Fibroblast of pulmonary artery (primary cell): ENCODE data around the gene SLC10A7.

Source experiments
- DNase-seq: peaks from one replicate; pipeline ENCODE4 v3.0.0-alpha.2; 2010; ENCODE audit warnings: low read depth
- H3K4me3 ChIP-seq: replicated peaks from 2 replicates; pipeline ENCODE4 v1.5.1; 2011; ENCODE audit warnings: low read depth, mild to moderate bottlenecking, control low read depth, low read length, moderate library complexity
- TF ChIP-seq, protein P1 (sequence below): IDR thresholded peaks from 2 replicates; pipeline ENCODE4 v1.5.1; 2011; ENCODE audit warnings: mild to moderate bottlenecking, control low read depth, low read length, inconsistent platforms; ENCODE audit errors: missing control alignments

Gene SLC10A7

DNA sequence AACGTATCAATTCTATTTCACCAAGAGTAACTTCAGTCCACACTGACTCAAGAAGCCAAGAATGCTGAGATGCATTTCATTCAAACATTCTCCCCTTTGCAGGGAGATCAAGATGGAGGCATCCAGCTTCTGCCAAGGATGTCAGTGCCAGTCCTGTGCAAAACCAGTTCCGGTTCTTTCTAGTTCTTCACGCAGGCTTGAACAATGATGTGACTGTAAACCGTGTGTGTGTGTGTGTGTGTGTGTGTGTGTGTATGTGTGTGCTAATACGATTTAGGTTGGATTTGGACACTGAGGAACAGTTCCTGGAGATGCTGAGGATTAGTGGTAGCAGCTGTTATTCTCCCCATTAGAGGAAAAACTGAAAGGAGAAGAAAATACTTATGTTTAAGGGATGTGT lies 307.5 kb downstream of the SLC10A7 start, which contains the start of gene REELD1:
Gene REELD1, plus strand, starts transcription at position 301 of the 400 bp plus-strand sequence. CDS start 2,415 bp downstream, outside the sequence.
- DNase-seq: no peak
- H3K4me3 ChIP-seq: no peak within 1 kb of the TSS
- TF ChIP-seq, protein P1, sequence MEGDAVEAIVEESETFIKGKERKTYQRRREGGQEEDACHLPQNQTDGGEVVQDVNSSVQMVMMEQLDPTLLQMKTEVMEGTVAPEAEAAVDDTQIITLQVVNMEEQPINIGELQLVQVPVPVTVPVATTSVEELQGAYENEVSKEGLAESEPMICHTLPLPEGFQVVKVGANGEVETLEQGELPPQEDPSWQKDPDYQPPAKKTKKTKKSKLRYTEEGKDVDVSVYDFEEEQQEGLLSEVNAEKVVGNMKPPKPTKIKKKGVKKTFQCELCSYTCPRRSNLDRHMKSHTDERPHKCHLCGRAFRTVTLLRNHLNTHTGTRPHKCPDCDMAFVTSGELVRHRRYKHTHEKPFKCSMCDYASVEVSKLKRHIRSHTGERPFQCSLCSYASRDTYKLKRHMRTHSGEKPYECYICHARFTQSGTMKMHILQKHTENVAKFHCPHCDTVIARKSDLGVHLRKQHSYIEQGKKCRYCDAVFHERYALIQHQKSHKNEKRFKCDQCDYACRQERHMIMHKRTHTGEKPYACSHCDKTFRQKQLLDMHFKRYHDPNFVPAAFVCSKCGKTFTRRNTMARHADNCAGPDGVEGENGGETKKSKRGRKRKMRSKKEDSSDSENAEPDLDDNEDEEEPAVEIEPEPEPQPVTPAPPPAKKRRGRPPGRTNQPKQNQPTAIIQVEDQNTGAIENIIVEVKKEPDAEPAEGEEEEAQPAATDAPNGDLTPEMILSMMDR: no peak

DNA sequence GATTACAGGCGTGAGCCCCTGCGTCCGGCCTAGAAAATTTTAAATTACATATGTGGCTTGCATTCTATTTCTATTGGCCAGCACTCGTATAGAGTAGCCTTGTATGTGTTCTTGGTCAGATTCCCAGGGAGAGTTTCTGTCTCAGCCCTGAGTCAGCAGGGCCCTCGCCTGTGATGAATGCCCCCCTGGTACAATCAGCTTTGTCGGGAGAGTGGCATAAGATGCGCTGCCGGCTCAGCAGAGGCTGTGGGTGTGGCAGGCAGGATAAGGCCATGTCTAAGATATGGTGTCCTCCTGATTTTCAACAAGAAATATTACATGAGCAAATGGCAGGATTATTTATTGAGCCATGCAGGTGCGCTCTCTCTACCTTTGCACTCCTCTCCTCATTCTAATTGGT lies 309.0 kb downstream of the SLC10A7 start:
- TF ChIP-seq, protein P1: no peak
- H3K4me3 ChIP-seq: no peak overlapping the region
- no peak for DNase-seq

DNA sequence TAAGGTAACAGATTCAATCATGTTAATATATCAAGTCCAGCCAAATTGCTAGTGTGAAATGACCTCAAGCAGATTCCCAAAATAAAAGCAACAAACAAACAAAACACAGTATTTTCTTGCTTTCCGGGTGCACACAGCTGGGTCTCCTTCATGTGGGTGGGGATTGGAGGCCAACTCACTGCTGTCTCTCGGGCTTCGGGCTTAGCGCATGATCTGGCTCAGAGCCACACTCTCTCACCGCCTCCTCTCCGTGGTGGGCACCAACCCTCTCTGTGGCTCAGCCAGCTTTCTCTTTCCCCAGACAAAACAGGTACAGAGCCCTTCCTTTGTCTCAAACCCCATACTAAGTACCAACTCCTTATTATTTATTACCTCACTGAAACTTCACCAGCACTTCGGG lies 310.3 kb downstream of the SLC10A7 start:
- TF ChIP-seq, protein P1: no peak
- no peak overlapping the region for H3K4me3 ChIP-seq
- DNase-seq: no peak

DNA sequence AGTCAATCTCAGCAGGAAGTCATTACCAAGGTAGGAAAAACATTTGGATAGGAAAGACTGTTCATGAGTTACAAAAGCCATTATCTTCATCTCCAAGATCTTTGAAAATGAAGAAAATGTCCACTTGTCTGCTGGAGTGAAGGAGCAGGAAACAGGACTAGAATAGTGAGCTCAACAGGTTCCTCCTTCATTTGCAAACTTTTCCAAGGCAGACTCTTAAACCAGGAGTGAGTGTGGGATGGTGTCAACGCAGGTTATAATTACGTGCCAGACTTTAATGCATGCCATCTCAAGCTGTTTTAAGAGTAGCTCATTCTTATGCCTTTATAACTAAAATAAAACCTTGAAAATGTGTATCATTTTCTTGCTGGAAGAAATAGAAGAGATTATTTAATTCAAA lies 310.9 kb downstream of the SLC10A7 start:
- no peak for DNase-seq
- no peak overlapping the region for H3K4me3 ChIP-seq
- TF ChIP-seq, protein P1: no peak

DNA sequence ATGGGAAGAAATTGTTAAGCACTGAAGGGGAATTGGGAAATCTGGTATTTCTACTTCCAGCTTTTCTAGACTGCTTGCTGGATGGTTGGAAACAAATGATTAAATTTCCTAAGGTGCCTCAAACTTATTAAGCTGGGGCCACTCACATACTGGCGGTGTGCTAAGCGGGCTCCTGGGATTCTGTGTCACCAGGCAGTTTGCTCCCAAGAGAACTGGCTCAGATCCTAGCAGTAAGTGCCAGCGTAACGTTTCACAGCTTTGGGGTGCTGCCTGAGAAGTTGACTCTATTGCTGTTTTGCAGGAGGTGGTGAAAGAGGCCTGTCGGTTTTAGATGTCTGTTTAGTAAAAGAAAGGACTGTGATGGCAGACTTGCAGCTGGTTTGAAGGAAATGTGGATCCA lies 314.3 kb downstream of the SLC10A7 start:
- no peak for DNase-seq
- no peak overlapping the region for H3K4me3 ChIP-seq
- TF ChIP-seq, protein P1: no peak
